Endothelial cell of umbilical vein (primary cell): ENCODE results near the gene ENC1. TPM values are rescaled to one million over a fixed set of nuclear protein-coding genes. Genes with fewer than 3 reads are reported as not detected.

Experiments
- BruUV-seq: library from RNA; stranded (reverse); fragments of 400-500 nt; replicated peaks from 2 replicates; lab custom pipeline; 2021; lab: Mats Ljungman, UMichigan
- CTCF ChIA-PET: fragments of 300-600, 350-600 bp; sonication (Branson Sonifier 250); formaldehyde crosslinking; loops from one replicate; lab custom pipeline; 2021; ENCODE audit warnings: antibody characterized with exemption, inconsistent platforms; lab: Charles Lee
- POLR2A ChIA-PET: fragments of 300-600, 350-600 bp; sonication (Branson Sonifier 250); formaldehyde crosslinking; loops from one replicate; lab custom pipeline; 2021; ENCODE audit warnings: antibody characterized with exemption, inconsistent platforms; lab: Charles Lee
- DNase-seq: peaks from one replicate; pipeline ENCODE4 v3.0.0-alpha.2; 2011; ENCODE audit warnings: low read depth, low spot score
- FAIRE-seq: peaks from 2 replicates; lab custom pipeline; 2011; peaks lifted over from hg19 to GRCh38; lab: Jason Lieb, UNC
- H2AFZ ChIP-seq: 2 replicates; pipeline ENCODE4 v1.6.0; 2012; ENCODE audit warnings: low read depth, low read length, control low read depth, inconsistent platforms
- H3K27ac ChIP-seq: 2 replicates; pipeline ENCODE4 v1.5.1; 2011; ENCODE audit warnings: low read depth, mild to moderate bottlenecking, control low read depth, low read length, moderate library complexity; ENCODE audit not compliant: insufficient read depth
- H3K27me3 ChIP-seq, 2 experiments: 2 replicates each; pipeline versions ENCODE4 v1.6.0 to v1.6.1; 2011; ENCODE audit warnings: low read length in 2 of 2, mixed read lengths in 1 of 2; ENCODE audit not compliant: control insufficient read depth in 2 of 2, insufficient read depth in 2 of 2
- H3K36me3 ChIP-seq, 2 experiments: 2 replicates in 1 of 2; 3 replicates in 1 of 2; pipeline ENCODE4 v1.5.1; 2011; ENCODE audit warnings: low read length in 2 of 2, mild to moderate bottlenecking in 1 of 2, moderate library complexity in 1 of 2; ENCODE audit not compliant: control insufficient read depth in 2 of 2, insufficient read depth in 2 of 2; ENCODE audit errors: extremely low read depth in 1 of 2
- H3K4me1 ChIP-seq: 3 replicates; pipeline ENCODE4 v1.5.1; 2011; ENCODE audit warnings: mild to moderate bottlenecking, low read length; ENCODE audit not compliant: control insufficient read depth, insufficient read depth; ENCODE audit errors: extremely low read depth
- H3K4me2 ChIP-seq: 2 replicates; pipeline ENCODE4 v1.6.1; 2011; ENCODE audit warnings: low read length, control low read depth, mixed read lengths; ENCODE audit not compliant: insufficient read depth
- H3K4me3 ChIP-seq, 3 experiments: fragments of 200-600 bp in 1 of 3; sonication (generic), shearing (Covaris generic) in 1 of 3; replicated peaks in 1 of 3; 2 replicates each; pipeline ENCODE4 v1.5.1; 2011 to 2016; ENCODE audit warnings: control low read depth in 3 of 3, low read length in 3 of 3, mild to moderate bottlenecking in 2 of 3, inconsistent platforms in 1 of 3, low read depth in 1 of 3, moderate library complexity in 1 of 3; ENCODE audit not compliant: insufficient read depth in 1 of 3
- H3K79me2 ChIP-seq: 2 replicates; pipeline ENCODE4 v1.6.0; 2012; ENCODE audit warnings: low read length, inconsistent platforms; ENCODE audit not compliant: control insufficient read depth, insufficient read depth
- H3K9ac ChIP-seq: replicated peaks from 2 replicates; pipeline ENCODE3; 2011; ENCODE audit warnings: low read length, control low read depth; ENCODE audit not compliant: insufficient read depth; ENCODE audit errors: extremely low read depth
- H3K9me1 ChIP-seq: replicated peaks from 3 replicates; pipeline ENCODE4 v1.6.0; 2011; ENCODE audit warnings: mild to moderate bottlenecking, low read length; ENCODE audit not compliant: control insufficient read depth, insufficient read depth; ENCODE audit errors: extremely low read depth
- H3K9me3 ChIP-seq: replicated peaks from 2 replicates; pipeline ENCODE4 v1.5.1; 2012; ENCODE audit warnings: low read length, inconsistent platforms; ENCODE audit not compliant: control insufficient read depth, insufficient read depth
- H4K20me1 ChIP-seq: replicated peaks from 2 replicates; pipeline ENCODE3; 2011; ENCODE audit warnings: mild to moderate bottlenecking, low read length; ENCODE audit not compliant: control insufficient read depth, insufficient read depth; ENCODE audit errors: extremely low read depth
- EZH2 ChIP-seq: IDR thresholded peaks from 2 replicates; pipeline ENCODE4 v1.6.1; 2012; ENCODE audit warnings: borderline replicate concordance, low read depth, mild to moderate bottlenecking, moderate library complexity, low read length, inconsistent platforms; ENCODE audit not compliant: severe bottlenecking
- FOS ChIP-seq: IDR thresholded peaks from 2 replicates; pipeline ENCODE4 v1.6.1; 2011; ENCODE audit warnings: mild to moderate bottlenecking, low read length, moderate library complexity, borderline replicate concordance; ENCODE audit not compliant: insufficient read depth
- GATA2 ChIP-seq: IDR thresholded peaks from 2 replicates; pipeline ENCODE4 v1.7.0; 2011; ENCODE audit warnings: low read depth, mild to moderate bottlenecking, moderate library complexity, mixed read lengths, low read length; ENCODE audit not compliant: insufficient read length, insufficient read depth
- JUN ChIP-seq: IDR thresholded peaks from 2 replicates; pipeline ENCODE4 v1.6.1; 2011; ENCODE audit warnings: borderline replicate concordance, low read depth; ENCODE audit not compliant: insufficient read length, insufficient read depth
- MYC ChIP-seq: IDR thresholded peaks from one replicate; pipeline ENCODE4 v1.6.1; 2011; ENCODE audit warnings: mild to moderate bottlenecking, low read depth, low read length
- POLR2A ChIP-seq: IDR thresholded peaks from 2 replicates; pipeline ENCODE4 v1.6.1; 2012; ENCODE audit warnings: low read depth, mild to moderate bottlenecking, control low read depth, low read length
- POLR2AphosphoS5 ChIP-seq: IDR thresholded peaks from 2 replicates; pipeline ENCODE4 v1.6.1; 2012; ENCODE audit warnings: low read depth, mild to moderate bottlenecking, control low read depth, low read length, moderate library complexity; ENCODE audit not compliant: insufficient read depth
- dilution Hi-C: fragments of 300-500 bp; cut with MboI; formaldehyde crosslinking; loops from one replicate; pipeline ENCODE4 v1.15.0; 2019; ENCODE audit warnings: low sequenced_read_pairs; ENCODE audit not compliant: extremely low pct_ligation_motif_present
- intact Hi-C: fragments of 100-400 bp; cut with micrococcal nuclease; formaldehyde crosslinking; loops from one replicate; pipeline ENCODE4 v1.10.0; 2022
- polyA plus RNA-seq, 4 experiments: library from polyadenylated mRNA; depleted of rRNA in 3 of 4; stranded (reverse) in 3 of 4; unstranded in 1 of 4; fragments of >200 nt; gene quantifications; 2 replicates each; pipeline versions ENCODE4 v1.2.1 to v1.2.3, GENCODE V29; 2011 to 2012; ENCODE audit warnings: missing spikeins in 1 of 4
- total RNA-seq: library from RNA; stranded (reverse); gene quantifications from 2 replicates; pipeline ENCODE4 v1.2.3, GENCODE V29; 2021
- TF ChIP-seq, protein P1 (sequence below), 2 donors: IDR thresholded peaks; 1 replicate in 1 of 2; 2 replicates in 1 of 2; pipeline ENCODE4 v1.5.1; 2011; ENCODE audit warnings: low read length in 2 of 2, mild to moderate bottlenecking in 2 of 2, moderate library complexity in 2 of 2, control low read depth in 1 of 2, inconsistent platforms in 1 of 2, low read depth in 1 of 2; ENCODE audit not compliant: insufficient read depth in 1 of 2; ENCODE audit errors: extremely low read depth in 1 of 2
- TF ChIP-seq, protein P2 (sequence below): IDR thresholded peaks from 2 replicates; pipeline ENCODE4 v1.6.1; 2011; ENCODE audit not compliant: insufficient read depth, insufficient read length

The ENC1 gene
- total and polyA plus RNA-seq, 2 donors (not counting 3 experiments of a cell fraction or from before 2014, with no cell fraction given) = 42.2 to 53.3 TPM

DNA sequence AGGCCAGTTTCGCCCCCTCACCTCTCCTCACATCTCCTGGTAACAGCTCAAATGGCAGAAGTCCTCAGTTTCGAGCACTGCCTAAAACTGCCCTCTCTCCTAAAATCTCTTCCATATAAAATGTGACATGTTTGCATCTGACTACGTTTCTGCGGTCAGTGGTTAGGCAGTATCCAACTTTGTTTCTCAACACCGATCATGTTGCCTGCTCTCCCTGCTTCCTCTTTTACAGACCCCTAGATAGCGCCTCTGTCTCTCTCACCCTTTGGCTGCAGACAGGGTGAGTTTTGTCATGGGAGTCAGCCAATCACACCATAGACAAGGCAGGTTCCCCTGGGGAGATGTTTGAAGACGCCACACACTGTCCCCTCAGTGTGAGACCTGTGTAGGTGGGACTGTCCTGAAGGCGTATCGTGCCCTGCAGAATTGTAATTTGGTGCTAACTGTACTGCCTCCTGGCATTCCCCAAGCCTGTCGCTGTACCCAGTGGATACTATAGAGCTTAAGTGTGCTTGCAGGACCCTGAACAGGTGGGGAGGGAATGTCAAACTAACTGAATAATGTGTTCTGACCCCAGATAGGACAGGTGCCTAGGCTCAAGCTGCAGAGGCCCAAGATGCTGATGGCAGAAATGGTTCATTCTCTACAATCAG is 45.6 kb upstream of the ENC1 start:
- peak overlapping the region; percentile 26 to 89 (median 64) for H3K4me3 ChIP-seq
- H3K36me3 ChIP-seq = peaks cover 2 to 3% of the 10 kb centered on the region in 2 experiments
- H2AFZ ChIP-seq = no peak overlapping the region
- H3K4me2 ChIP-seq = peak overlapping the region; percentile 63
- POLR2A ChIA-PET = interaction anchor here (1.1 kb wide), 1 partner anchor 46 kb away, joined by 3 read pairs; the partner anchor contains the start of gene ENC1
- TF ChIP-seq, protein P1, sequence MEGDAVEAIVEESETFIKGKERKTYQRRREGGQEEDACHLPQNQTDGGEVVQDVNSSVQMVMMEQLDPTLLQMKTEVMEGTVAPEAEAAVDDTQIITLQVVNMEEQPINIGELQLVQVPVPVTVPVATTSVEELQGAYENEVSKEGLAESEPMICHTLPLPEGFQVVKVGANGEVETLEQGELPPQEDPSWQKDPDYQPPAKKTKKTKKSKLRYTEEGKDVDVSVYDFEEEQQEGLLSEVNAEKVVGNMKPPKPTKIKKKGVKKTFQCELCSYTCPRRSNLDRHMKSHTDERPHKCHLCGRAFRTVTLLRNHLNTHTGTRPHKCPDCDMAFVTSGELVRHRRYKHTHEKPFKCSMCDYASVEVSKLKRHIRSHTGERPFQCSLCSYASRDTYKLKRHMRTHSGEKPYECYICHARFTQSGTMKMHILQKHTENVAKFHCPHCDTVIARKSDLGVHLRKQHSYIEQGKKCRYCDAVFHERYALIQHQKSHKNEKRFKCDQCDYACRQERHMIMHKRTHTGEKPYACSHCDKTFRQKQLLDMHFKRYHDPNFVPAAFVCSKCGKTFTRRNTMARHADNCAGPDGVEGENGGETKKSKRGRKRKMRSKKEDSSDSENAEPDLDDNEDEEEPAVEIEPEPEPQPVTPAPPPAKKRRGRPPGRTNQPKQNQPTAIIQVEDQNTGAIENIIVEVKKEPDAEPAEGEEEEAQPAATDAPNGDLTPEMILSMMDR (IDR thresholded peaks at IDR 0.05; ENCODE audit: extremely low read depth in 1 of 2, insufficient read depth in 1 of 2, low read depth in 1 of 2, low read length in 2 of 2) = no peak
- TF ChIP-seq MYC = no peak
- TF ChIP-seq POLR2A = no peak
- no peak for TF ChIP-seq FOS
- TF ChIP-seq, protein P2, sequence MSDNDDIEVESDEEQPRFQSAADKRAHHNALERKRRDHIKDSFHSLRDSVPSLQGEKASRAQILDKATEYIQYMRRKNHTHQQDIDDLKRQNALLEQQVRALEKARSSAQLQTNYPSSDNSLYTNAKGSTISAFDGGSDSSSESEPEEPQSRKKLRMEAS = no peak
- no peak for TF ChIP-seq POLR2AphosphoS5
- TF ChIP-seq GATA2 = no peak
- TF ChIP-seq EZH2 = no peak
- TF ChIP-seq JUN = no peak
- TSS peak; percentile 33 for BruUV-seq
- H3K79me2 ChIP-seq = peaks cover 23% of the 10 kb centered on the region
- H4K20me1 ChIP-seq = no peaks in the 10 kb centered on the region
- dilution Hi-C loops = no loop called here
- peak; percentile 32 for DNase-seq
- intact Hi-C loops = no loop called here
- H3K9ac ChIP-seq = peak overlapping the region; percentile 69
- no peak overlapping the region for H3K27ac ChIP-seq
- no peaks in the 10 kb centered on the region for H3K9me1 ChIP-seq
- FAIRE-seq = no peak
- no peaks in the 10 kb centered on the region for H3K27me3 ChIP-seq
- no peaks in the 10 kb centered on the region for H3K9me3 ChIP-seq
- peaks cover 18% of the 10 kb centered on the region for H3K4me1 ChIP-seq
- CTCF ChIA-PET = interaction anchor here (0.6 to 1.6 kb wide), 4 partner anchors 9 to 778 kb away, joined by 3 to 7 read pairs (median 6); no protein-coding TSS in a partner anchor
